Body of pancreas (tissue), 4 donors: ENCODE data around the gene PPP1R1B.

Experiments used
- CTCF ChIP-seq, 7 experiments: fragments of 450-650 bp in 4 of 7; fragments of 200-600 bp in 3 of 7; sonication (generic) in 3 of 7; IDR thresholded peaks; one replicate each; pipeline ENCODE4 v1.5.1; 2016 to 2019; ENCODE audit warnings: antibody characterized with exemption in 7 of 7
- POLR2A ChIP-seq, 3 donors: fragments of 450-650 bp; IDR thresholded peaks; one replicate each; pipeline ENCODE4 v1.6.1; 2016; ENCODE audit warnings: antibody characterized with exemption in 3 of 3, mild to moderate bottlenecking in 2 of 3

GRCh38 chr17:39635614-39636176 lies 8.9 kb downstream of the PPP1R1B start:
- TF ChIP-seq CTCF (IDR thresholded peaks at IDR 0.05), result no peak
- no peak for TF ChIP-seq POLR2A (IDR thresholded peaks at IDR 0.05)
